OCI-LY1 (cell line): ENCODE measurements around the gene FRMD1.

Source experiments
- H2AFZ ChIP-seq: fragments of 200-600 bp; sonication (generic), shearing (Covaris generic); 2 replicates; pipeline ENCODE4 v1.6.0; 2014; ENCODE audit warnings: antibody characterized with exemption, mild to moderate bottlenecking, low read length
- H3F3A ChIP-seq: fragments of 200-600 bp; sonication (generic), shearing (Covaris generic); 2 replicates; pipeline ENCODE4 v1.6.0; 2014; ENCODE audit warnings: mild to moderate bottlenecking, antibody characterized with exemption, low read length, moderate library complexity; ENCODE audit not compliant: insufficient read depth
- H3K27ac ChIP-seq: fragments of 200-600 bp; sonication (generic); 2 replicates; pipeline ENCODE4 v1.5.1; 2014; ENCODE audit warnings: low read length, mixed run types, mild to moderate bottlenecking, low read depth; ENCODE audit not compliant: poor library complexity, severe bottlenecking
- H3K27me3 ChIP-seq: fragments of 200-600 bp; sonication (generic); 2 replicates; pipeline ENCODE4 v1.6.0; 2014; ENCODE audit warnings: antibody characterized with exemption, mild to moderate bottlenecking, low read length, moderate library complexity; ENCODE audit not compliant: insufficient read depth
- H3K36me3 ChIP-seq: fragments of 200-600 bp; sonication (generic); 2 replicates; pipeline ENCODE4 v1.6.1; 2014; ENCODE audit warnings: mild to moderate bottlenecking, antibody characterized with exemption, low read length, moderate library complexity, mixed read lengths; ENCODE audit not compliant: insufficient read depth
- H3K4me1 ChIP-seq: fragments of 200-600 bp; sonication (generic); 2 replicates; pipeline ENCODE4 v1.5.1; 2014; ENCODE audit warnings: mild to moderate bottlenecking, low read length, moderate library complexity; ENCODE audit not compliant: insufficient read depth, severe bottlenecking
- H3K4me2 ChIP-seq: fragments of 200-600 bp; sonication (generic), shearing (Covaris generic); 2 replicates; pipeline ENCODE4 v1.6.1; 2014; ENCODE audit warnings: low read length
- H3K4me3 ChIP-seq: fragments of 200-600 bp; sonication (generic); 2 replicates; pipeline ENCODE4 v1.5.1; 2014; ENCODE audit warnings: low read length, low read depth, mild to moderate bottlenecking, mixed read lengths; ENCODE audit not compliant: poor library complexity, severe bottlenecking
- H3K79me2 ChIP-seq: fragments of 200-600 bp; shearing (Covaris generic); 2 replicates; pipeline ENCODE4 v1.6.1; 2016; ENCODE audit warnings: mixed run types, low read length, mixed read lengths; ENCODE audit not compliant: insufficient read depth
- H3K9ac ChIP-seq: fragments of 200-600 bp; sonication (generic), shearing (Covaris generic); 2 replicates; pipeline ENCODE4 v1.6.1; 2014; ENCODE audit warnings: mild to moderate bottlenecking, low read length, mixed read lengths
- H3K9me2 ChIP-seq: fragments of 200-600 bp; sonication (generic), shearing (Covaris generic); 2 replicates; pipeline ENCODE4 v1.6.1; 2014; ENCODE audit warnings: low read depth, mild to moderate bottlenecking, low read length, mixed read lengths
- H3K9me3 ChIP-seq: fragments of 200-600 bp; shearing (Covaris generic); 2 replicates; pipeline ENCODE4 v1.6.1; 2014; ENCODE audit warnings: low read length, mixed read lengths
- H4K20me1 ChIP-seq: fragments of 200-600 bp; sonication (generic), shearing (Covaris generic); 2 replicates; pipeline ENCODE4 v1.6.0; 2016; ENCODE audit warnings: mild to moderate bottlenecking, low read length; ENCODE audit not compliant: insufficient read depth
- EZH2 ChIP-seq: fragments of 200-600 bp; sonication (generic), shearing (Covaris generic); IDR thresholded peaks from 2 replicates; pipeline ENCODE4 v1.8.0; 2017; ENCODE audit warnings: borderline replicate concordance, mixed run types, mild to moderate bottlenecking, antibody characterized with exemption, low read length, moderate library complexity, mixed read lengths
- TF ChIP-seq, protein P1 (sequence below): fragments of 200-600 bp; sonication (generic), shearing (Covaris generic); IDR thresholded peaks from 2 replicates; pipeline ENCODE4 v1.5.1; 2017; ENCODE audit warnings: mild to moderate bottlenecking, antibody characterized with exemption, low read length, moderate library complexity, mixed read lengths

The FRMD1 gene

DNA sequence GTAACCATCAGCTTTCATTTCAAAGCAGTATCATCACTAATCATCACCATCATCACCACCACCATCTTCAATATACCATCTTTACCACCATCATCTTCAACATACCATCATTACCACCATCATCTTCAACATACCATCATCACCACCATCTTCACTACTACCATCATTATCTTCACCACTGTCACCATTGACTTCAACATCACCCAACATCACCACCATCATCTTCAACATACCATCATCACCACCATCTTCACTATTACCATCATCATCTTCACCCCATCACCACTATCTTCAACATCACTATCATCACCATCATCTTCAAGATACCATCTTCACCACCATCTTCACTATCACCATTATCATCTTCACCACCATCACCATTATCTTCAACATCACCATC, 40.5 kb upstream of the FRMD1 start:
- no peaks in the 10 kb centered on the region for H3K9me3 ChIP-seq
- no peak overlapping the region for H3K27ac ChIP-seq
- H2AFZ ChIP-seq, result no peak overlapping the region
- no peaks in the 10 kb centered on the region for H3K36me3 ChIP-seq
- H3K79me2 ChIP-seq, result no peaks in the 10 kb centered on the region
- no peak overlapping the region for H3K4me2 ChIP-seq
- no peak for TF ChIP-seq EZH2
- TF ChIP-seq, protein P1, sequence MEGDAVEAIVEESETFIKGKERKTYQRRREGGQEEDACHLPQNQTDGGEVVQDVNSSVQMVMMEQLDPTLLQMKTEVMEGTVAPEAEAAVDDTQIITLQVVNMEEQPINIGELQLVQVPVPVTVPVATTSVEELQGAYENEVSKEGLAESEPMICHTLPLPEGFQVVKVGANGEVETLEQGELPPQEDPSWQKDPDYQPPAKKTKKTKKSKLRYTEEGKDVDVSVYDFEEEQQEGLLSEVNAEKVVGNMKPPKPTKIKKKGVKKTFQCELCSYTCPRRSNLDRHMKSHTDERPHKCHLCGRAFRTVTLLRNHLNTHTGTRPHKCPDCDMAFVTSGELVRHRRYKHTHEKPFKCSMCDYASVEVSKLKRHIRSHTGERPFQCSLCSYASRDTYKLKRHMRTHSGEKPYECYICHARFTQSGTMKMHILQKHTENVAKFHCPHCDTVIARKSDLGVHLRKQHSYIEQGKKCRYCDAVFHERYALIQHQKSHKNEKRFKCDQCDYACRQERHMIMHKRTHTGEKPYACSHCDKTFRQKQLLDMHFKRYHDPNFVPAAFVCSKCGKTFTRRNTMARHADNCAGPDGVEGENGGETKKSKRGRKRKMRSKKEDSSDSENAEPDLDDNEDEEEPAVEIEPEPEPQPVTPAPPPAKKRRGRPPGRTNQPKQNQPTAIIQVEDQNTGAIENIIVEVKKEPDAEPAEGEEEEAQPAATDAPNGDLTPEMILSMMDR, result no peak
- H3K4me1 ChIP-seq, result no peaks in the 10 kb centered on the region
- no peaks in the 10 kb centered on the region for H3K9me2 ChIP-seq
- no peak overlapping the region for H3K9ac ChIP-seq
- H4K20me1 ChIP-seq, result no peaks in the 10 kb centered on the region
- no peaks in the 10 kb centered on the region for H3K27me3 ChIP-seq
- H3K4me3 ChIP-seq, result no peak overlapping the region
- no peaks in the 10 kb centered on the region for H3F3A ChIP-seq

DNA sequence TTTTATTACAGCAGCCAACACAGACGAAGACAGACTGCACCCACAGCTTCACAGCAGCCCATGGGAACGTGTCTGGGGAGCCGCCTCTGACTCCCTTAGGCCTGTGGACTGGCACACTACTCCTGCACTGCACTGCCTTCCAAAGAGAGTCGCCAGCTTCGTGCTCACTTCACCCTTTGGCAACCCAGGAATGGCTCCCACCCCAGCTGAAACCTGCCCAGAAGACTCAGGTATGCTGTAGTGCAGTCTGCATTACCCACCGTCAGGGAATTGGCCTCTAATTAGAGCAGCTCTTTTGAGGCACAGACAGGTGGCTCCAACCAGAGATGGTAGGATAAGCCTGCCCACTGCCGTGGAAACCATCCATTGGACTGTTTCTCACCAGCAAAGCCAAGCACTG, 39.9 kb upstream of the FRMD1 start:
- Histone ChIP-seq H3K9me2 (no peaks in the 10 kb centered on the region), H3F3A (no peaks in the 10 kb centered on the region), H4K20me1 (no peaks in the 10 kb centered on the region), H3K4me1 (no peaks in the 10 kb centered on the region), H3K4me2 (no peak overlapping the region), H3K9ac (no peak overlapping the region), H3K27me3 (no peaks in the 10 kb centered on the region), H3K79me2 (no peaks in the 10 kb centered on the region), H3K27ac (no peak overlapping the region), H2AFZ (no peak overlapping the region), H3K9me3 (no peaks in the 10 kb centered on the region), H3K4me3 (no peak overlapping the region), H3K36me3 (no peaks in the 10 kb centered on the region)
- TF ChIP-seq EZH2, result no peak
- TF ChIP-seq, protein P1, result no peak

DNA sequence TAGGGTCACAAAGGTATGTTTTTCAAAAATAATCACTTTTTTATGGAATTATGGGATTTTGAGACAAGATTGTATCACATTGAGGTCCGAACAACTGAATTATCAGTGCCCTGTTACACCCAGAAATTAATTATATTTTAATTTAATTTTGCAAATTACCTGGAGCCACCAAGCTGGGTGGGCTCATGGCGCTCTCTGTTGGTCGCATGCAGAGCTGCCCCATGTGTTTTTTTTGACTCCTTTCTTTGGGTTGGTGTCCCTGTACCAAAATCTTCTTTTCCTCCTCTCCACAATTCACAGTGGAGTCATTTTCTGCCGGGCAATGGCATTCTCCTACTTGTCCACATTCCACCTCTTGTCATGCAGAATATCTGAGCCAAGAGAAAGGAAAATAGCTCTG, 38.9 kb upstream of the FRMD1 start:
- H3K9ac ChIP-seq, result no peak overlapping the region
- H3F3A ChIP-seq, result no peaks in the 10 kb centered on the region
- no peaks in the 10 kb centered on the region for H4K20me1 ChIP-seq
- no peaks in the 10 kb centered on the region for H3K9me3 ChIP-seq
- H3K27ac ChIP-seq, result no peak overlapping the region
- TF ChIP-seq EZH2, result no peak
- TF ChIP-seq, protein P1, result peak; percentile 33
- H3K79me2 ChIP-seq, result no peaks in the 10 kb centered on the region
- no peak overlapping the region for H2AFZ ChIP-seq
- no peak overlapping the region for H3K4me3 ChIP-seq
- H3K27me3 ChIP-seq, result no peaks in the 10 kb centered on the region
- H3K4me1 ChIP-seq, result no peaks in the 10 kb centered on the region
- no peak overlapping the region for H3K4me2 ChIP-seq
- no peaks in the 10 kb centered on the region for H3K9me2 ChIP-seq
- no peaks in the 10 kb centered on the region for H3K36me3 ChIP-seq
